Stimulated activated memory B cell treated with anti-CD40 and anti-IgM and Interleukin-4, amounts not matched to agents 10 μg/mL and 1 μg/mL and 100 μg/mL, for 72 hours (primary cell): ENCODE results near the gene STARD7.
"Not testable (repeated sequence)": the region's sequence is repeated elsewhere in the genome, so short reads cannot be mapped to it uniquely, and the experiment has no call there.

Experiments used
- ATAC-seq: fragments of 150-1000 bp; cut with Tn5 transposase; 2 replicates; pipeline ENCODE4 v1.10.0; 2021
- H3K27ac Mint-ChIP-seq: one replicate; pipeline ENCODE4 v1.8.0; 2022; ENCODE audit warnings: mild to moderate bottlenecking, mixed read lengths
- H3K27me3 Mint-ChIP-seq: one replicate; pipeline ENCODE4 v1.8.0; 2022; ENCODE audit warnings: mixed read lengths
- H3K36me3 Mint-ChIP-seq: one replicate; pipeline ENCODE4 v1.8.0; 2022; ENCODE audit warnings: mixed read lengths
- H3K4me1 Mint-ChIP-seq: one replicate; pipeline ENCODE4 v1.8.0; 2022; ENCODE audit warnings: mixed read lengths
- H3K4me3 Mint-ChIP-seq: one replicate; pipeline ENCODE4 v1.8.0; 2022; ENCODE audit warnings: mild to moderate bottlenecking, moderate library complexity, mixed read lengths
- H3K9me3 Mint-ChIP-seq: one replicate; pipeline ENCODE4 v1.8.0; 2022; ENCODE audit warnings: mixed read lengths

Gene STARD7

GRCh38 chr2:96169868-96170507, 38.6 kb downstream of the STARD7 start:
- Mint-ChIP-seq H3K4me3 (no peak overlapping the region), H3K9me3 (no peaks in the 10 kb centered on the region), H3K4me1 (peaks cover 31% of the 10 kb centered on the region), H3K27ac (no peak overlapping the region), H3K36me3 (no peaks in the 10 kb centered on the region), H3K27me3 (no peaks in the 10 kb centered on the region)
- ATAC-seq = no peak

- H3K36me3 Mint-ChIP-seq = no peaks in the 10 kb centered on the region
- H3K27me3 Mint-ChIP-seq = no peaks in the 10 kb centered on the region
- H3K4me1 Mint-ChIP-seq = peaks cover 41% of the 10 kb centered on the region
- H3K9me3 Mint-ChIP-seq = no peaks in the 10 kb centered on the region
- H3K4me3 Mint-ChIP-seq = no peak overlapping the region
- no peak for ATAC-seq
- peak overlapping the region; percentile 4 for H3K27ac Mint-ChIP-seq
These were observed 41.1 kb downstream of the STARD7 start for GRCh38 chr2:96167407-96168013.

- H3K4me3 Mint-ChIP-seq = peak overlapping the region; percentile 92
- peaks cover 4% of the 10 kb centered on the region for H3K9me3 Mint-ChIP-seq
- peak overlapping the region; percentile 98 for H3K27ac Mint-ChIP-seq
- no peaks in the 10 kb centered on the region for H3K36me3 Mint-ChIP-seq
- peak; percentile 91 for ATAC-seq
- H3K4me1 Mint-ChIP-seq = peaks cover 50% of the 10 kb centered on the region
- H3K27me3 Mint-ChIP-seq = no peaks in the 10 kb centered on the region
These were observed 44.0 kb downstream of the STARD7 start for GRCh38 chr2:96164459-96165184.

DNA sequence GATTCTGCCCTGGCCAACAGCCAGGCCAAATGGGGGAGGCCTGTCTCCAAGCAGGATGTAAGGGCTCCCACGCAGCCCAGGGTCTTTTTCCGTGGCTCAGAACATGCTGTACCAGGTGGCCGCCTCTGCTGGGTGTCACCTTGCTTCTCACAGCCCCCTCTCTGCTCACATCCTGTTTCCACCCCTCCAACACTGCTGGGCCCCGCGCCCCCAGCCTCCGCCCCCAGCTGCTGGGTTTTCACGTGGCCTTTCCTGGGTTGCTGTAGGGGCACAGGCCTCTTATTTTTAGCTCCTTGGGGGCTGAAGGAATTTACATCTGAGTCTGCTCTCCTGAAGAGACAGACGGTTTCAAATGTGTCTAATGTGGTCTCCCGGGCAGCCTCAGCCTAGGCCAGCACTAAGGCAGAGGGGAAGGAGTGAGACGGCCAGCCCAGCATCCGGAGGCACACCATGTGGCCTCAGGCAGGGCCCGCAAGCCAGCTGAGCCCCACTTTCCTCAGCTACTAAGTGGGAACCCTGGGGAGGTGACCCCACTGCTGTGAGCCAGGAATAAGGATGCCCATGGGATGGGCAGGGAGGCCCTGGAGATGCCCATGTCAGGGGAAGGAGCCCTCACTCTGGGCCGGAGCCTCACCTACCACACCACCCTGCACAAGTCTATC, 44.7 kb downstream of the STARD7 start:
- no peaks in the 10 kb centered on the region for H3K27me3 Mint-ChIP-seq
- peak; percentile 85 for ATAC-seq
- H3K4me3 Mint-ChIP-seq = peak overlapping the region; percentile 92
- H3K27ac Mint-ChIP-seq = peak overlapping the region; percentile 98
- no peaks in the 10 kb centered on the region for H3K36me3 Mint-ChIP-seq
- peaks cover 54% of the 10 kb centered on the region for H3K4me1 Mint-ChIP-seq
- peaks cover 4% of the 10 kb centered on the region for H3K9me3 Mint-ChIP-seq

- peak; percentile 1 for ATAC-seq
- no peaks in the 10 kb centered on the region for H3K27me3 Mint-ChIP-seq
- H3K36me3 Mint-ChIP-seq = no peaks in the 10 kb centered on the region
- H3K4me1 Mint-ChIP-seq = peaks cover 56% of the 10 kb centered on the region
- H3K27ac Mint-ChIP-seq = peak overlapping the region; percentile 98
- H3K4me3 Mint-ChIP-seq = peak overlapping the region; percentile 92
- H3K9me3 Mint-ChIP-seq = peaks cover 4% of the 10 kb centered on the region
These were observed 45.2 kb downstream of the STARD7 start for GRCh38 chr2:96163415-96163767.

- Mint-ChIP-seq H3K27me3 (no peaks in the 10 kb centered on the region), H3K4me3 (no peak overlapping the region), H3K36me3 (no peaks in the 10 kb centered on the region), H3K27ac (peak overlapping the region; percentile 98), H3K4me1 (peaks cover 71% of the 10 kb centered on the region), H3K9me3 (peaks cover 4% of the 10 kb centered on the region)
- no peak for ATAC-seq
These were observed 46.7 kb downstream of the STARD7 start for GRCh38 chr2:96161898-96162297.

GRCh38 chr2:96160366-96160765, 48.3 kb downstream of the STARD7 start:
- H3K4me3 Mint-ChIP-seq, ATAC-seq, H3K36me3 Mint-ChIP-seq, H3K9me3 Mint-ChIP-seq, H3K27me3 Mint-ChIP-seq: not testable (repeated sequence)
- peak overlapping the region; percentile 92 for H3K27ac Mint-ChIP-seq
- peaks cover 86% of the 10 kb centered on the region for H3K4me1 Mint-ChIP-seq

GRCh38 chr2:96159084-96159830, 49.4 kb downstream of the STARD7 start:
- Mint-ChIP-seq H3K27me3 (no peaks in the 10 kb centered on the region), H3K36me3 (no peaks in the 10 kb centered on the region), H3K27ac (peak overlapping the region; percentile 92), H3K9me3 (peaks cover 4% of the 10 kb centered on the region), H3K4me3 (peak overlapping the region; percentile 43), H3K4me1 (peaks cover 85% of the 10 kb centered on the region)
- ATAC-seq = no peak

DNA sequence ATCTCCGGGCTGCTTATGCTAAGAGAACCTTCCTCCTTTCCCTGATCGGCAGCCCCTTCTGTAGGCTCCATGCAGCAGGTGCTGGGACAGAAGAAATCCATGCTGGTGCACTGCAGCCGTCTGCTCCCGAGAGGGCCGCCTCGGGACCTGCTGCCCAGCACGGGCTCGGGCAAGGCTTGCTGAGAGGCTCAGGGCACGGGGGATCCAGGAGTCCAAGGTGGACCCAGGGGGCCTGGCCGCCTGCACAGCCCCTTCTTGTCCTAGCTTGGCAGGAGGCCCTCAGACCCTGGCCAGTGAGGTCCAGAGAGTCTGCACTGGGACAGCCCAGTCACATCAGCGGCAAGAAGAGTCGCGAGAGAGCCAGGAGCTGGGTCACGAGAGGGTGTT, 50.1 kb downstream of the STARD7 start:
- H3K9me3 Mint-ChIP-seq = peaks cover 4% of the 10 kb centered on the region
- H3K4me1 Mint-ChIP-seq = peaks cover 84% of the 10 kb centered on the region
- no peaks in the 10 kb centered on the region for H3K27me3 Mint-ChIP-seq
- H3K36me3 Mint-ChIP-seq = no peaks in the 10 kb centered on the region
- H3K4me3 Mint-ChIP-seq = peak overlapping the region; percentile 38
- H3K27ac Mint-ChIP-seq = peak overlapping the region; percentile 92
- ATAC-seq = no peak

DNA sequence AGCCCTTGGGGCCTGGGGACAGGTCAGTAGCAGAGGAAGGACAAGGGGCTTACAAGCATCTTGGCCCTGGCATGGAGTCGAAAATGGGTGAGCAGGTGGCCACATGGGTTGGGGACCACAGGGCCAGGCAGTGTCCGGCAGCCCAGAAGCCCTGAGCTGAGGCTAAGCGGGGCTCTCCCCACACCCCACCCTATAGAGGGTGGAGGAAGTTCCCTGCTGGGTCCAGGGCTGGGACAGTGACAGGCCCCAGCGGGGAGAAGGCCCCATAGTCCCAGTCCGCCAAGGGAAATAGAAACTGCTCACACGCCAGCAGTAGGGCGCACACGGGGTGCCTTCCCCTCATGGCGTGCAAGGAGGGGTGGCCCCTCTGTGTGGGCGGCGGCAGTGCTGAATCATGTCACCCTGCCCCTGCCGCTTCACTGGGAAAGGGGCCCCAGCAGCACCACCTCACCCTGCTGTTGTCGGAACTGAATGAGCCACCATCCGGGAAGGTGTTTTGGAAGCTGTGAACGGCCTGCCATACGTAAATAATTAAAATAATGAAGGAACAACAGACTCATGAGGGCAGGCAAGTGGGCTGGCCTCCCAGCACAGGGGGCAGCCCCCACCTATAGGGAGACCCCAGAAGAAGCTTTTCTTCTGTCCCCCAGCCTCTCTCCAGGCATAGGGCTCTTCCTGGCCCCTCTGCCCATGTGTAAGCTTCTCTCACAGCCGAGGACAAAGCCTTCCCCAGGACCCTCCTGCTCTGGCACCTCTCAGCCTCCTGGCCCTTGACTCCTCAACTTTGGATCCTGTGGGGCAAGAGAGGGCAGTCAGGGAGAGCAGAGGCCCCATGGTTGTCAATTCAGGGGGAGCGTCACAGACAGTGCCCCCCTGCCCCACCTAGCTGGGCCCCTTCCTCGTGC, 50.7 kb downstream of the STARD7 start:
- Mint-ChIP-seq H3K27ac (peak overlapping the region; percentile 92), H3K4me1 (peaks cover 81% of the 10 kb centered on the region), H3K4me3 (peak overlapping the region; percentile 69), H3K9me3 (peaks cover 4% of the 10 kb centered on the region), H3K36me3 (no peaks in the 10 kb centered on the region), H3K27me3 (no peaks in the 10 kb centered on the region)
- ATAC-seq = peak; percentile 88

- H3K27me3 Mint-ChIP-seq = no peaks in the 10 kb centered on the region
- peak; percentile 81 for ATAC-seq
- peak overlapping the region; percentile 92 for H3K27ac Mint-ChIP-seq
- H3K4me1 Mint-ChIP-seq = peaks cover 76% of the 10 kb centered on the region
- peak overlapping the region; percentile 69 for H3K4me3 Mint-ChIP-seq
- H3K36me3 Mint-ChIP-seq = no peaks in the 10 kb centered on the region
- H3K9me3 Mint-ChIP-seq = peaks cover 4% of the 10 kb centered on the region
These were observed 51.5 kb downstream of the STARD7 start for GRCh38 chr2:96156926-96157648.

DNA sequence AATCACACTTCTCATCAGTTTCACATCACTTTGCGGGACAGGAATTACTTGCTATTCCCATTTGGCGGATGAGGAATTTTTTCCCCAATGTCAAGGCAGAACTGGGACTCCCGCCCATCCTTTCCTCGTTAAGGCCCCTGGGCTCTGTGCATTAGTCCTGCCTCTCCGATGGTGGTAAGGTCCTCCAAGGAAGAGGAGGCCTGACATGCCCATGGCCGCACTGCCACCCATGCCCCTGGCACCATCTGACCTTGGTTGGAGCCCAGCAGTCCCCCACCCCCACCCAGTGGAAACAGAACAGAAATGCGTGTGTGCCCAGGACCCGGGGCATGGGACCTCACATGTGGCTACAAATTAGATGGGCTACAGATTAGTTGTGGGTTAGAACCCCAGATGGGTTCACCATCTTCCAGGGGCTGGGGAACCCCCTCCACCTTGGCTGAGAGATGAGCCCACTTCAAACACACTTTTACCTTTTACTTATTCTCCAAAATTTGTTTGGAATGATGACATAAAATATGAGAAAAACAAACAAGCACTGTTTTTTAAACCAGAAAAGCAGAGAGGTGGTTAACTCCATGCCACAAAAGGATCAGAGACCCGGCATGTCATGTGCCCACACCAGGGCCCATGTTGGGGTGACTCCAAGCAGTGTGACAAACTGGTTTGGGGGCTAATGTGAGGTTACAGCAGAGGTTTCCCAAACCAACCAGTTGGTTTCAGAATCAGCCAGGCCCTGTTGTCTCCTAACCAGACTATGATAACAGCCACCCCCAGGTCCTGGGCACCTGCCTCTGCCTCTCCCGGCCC, 52.4 kb downstream of the STARD7 start:
- ATAC-seq = peak; percentile 3
- Mint-ChIP-seq H3K36me3 (no peaks in the 10 kb centered on the region), H3K9me3 (peaks cover 4% of the 10 kb centered on the region), H3K4me3 (peak overlapping the region; percentile 69), H3K4me1 (peaks cover 78% of the 10 kb centered on the region), H3K27ac (peak overlapping the region; percentile 92), H3K27me3 (no peaks in the 10 kb centered on the region)
